Panc1 (cell line): ENCODE results near the gene KIAA1217. TPM values are rescaled to one million over a fixed set of nuclear protein-coding genes. Genes with fewer than 3 reads are reported as not detected.

Source experiments
- ATAC-seq: fragments of 200-7000 bp; cut with Tn5 transposase; 2 replicates; pipeline ENCODE4 v1.9.1; 2020; ENCODE audit warnings: mild to moderate bottlenecking, moderate library complexity
- BruUV-seq: library from RNA; stranded (reverse); fragments of 400-500 nt; replicated peaks from 2 replicates; lab custom pipeline; 2021; lab: Mats Ljungman, UMichigan
- CTCF ChIA-PET: fragments of 300-600 bp; sonication (Branson Sonifier 250); formaldehyde crosslinking; loops from one replicate; lab custom pipeline; 2022; ENCODE audit warnings: antibody characterized with exemption; lab: Charles Lee
- POLR2A ChIA-PET: fragments of 300-600 bp; sonication (Branson Sonifier 250); formaldehyde crosslinking; loops from one replicate; lab custom pipeline; 2022; ENCODE audit warnings: antibody characterized with exemption; lab: Charles Lee
- DNase-seq: peaks from one replicate; pipeline ENCODE4 v3.0.0-alpha.2; 2010; ENCODE audit warnings: low read depth, low spot score
- H3K27ac ChIP-seq: 2 replicates; pipeline ENCODE4 v1.5.1; 2011; ENCODE audit warnings: mild to moderate bottlenecking, low read length, inconsistent platforms
- H3K27me3 ChIP-seq: fragments of 200-500 bp; sonication (Bioruptor generic); 2 replicates; pipeline ENCODE4 v1.6.0; 2014; ENCODE audit warnings: low read length, inconsistent platforms; ENCODE audit not compliant: control insufficient read depth, insufficient read depth
- H3K36me3 ChIP-seq: fragments of 200-500 bp; sonication (Bioruptor generic); 2 replicates; pipeline ENCODE4 v1.5.1; 2014; ENCODE audit warnings: inconsistent platforms, mild to moderate bottlenecking, low read length, moderate library complexity; ENCODE audit not compliant: control insufficient read depth, insufficient read depth
- H3K4me1 ChIP-seq: 2 replicates; pipeline ENCODE4 v1.5.1; 2011; ENCODE audit warnings: inconsistent platforms, mild to moderate bottlenecking, low read length, moderate library complexity; ENCODE audit not compliant: control insufficient read depth, insufficient read depth
- H3K4me3 ChIP-seq, 2 experiments: 2 replicates each; pipeline ENCODE4 v1.5.1; 2011 to 2012; ENCODE audit warnings: low read depth in 2 of 2, low read length in 2 of 2, mild to moderate bottlenecking in 2 of 2, inconsistent platforms in 1 of 2, moderate library complexity in 1 of 2
- H3K9me3 ChIP-seq: fragments of 200-500 bp; sonication (Bioruptor generic); 2 replicates; pipeline ENCODE4 v1.5.1; 2014; ENCODE audit warnings: low read depth, mild to moderate bottlenecking, inconsistent platforms, low read length, moderate library complexity; ENCODE audit not compliant: control insufficient read depth, insufficient read depth
- POLR2AphosphoS5 ChIP-seq: IDR thresholded peaks from 2 replicates; pipeline ENCODE4 v1.6.1; 2012; ENCODE audit warnings: mild to moderate bottlenecking, low read depth, low read length, moderate library complexity
- SIN3A ChIP-seq: IDR thresholded peaks from 2 replicates; pipeline ENCODE4 v1.6.1; 2012; ENCODE audit warnings: low read depth, mild to moderate bottlenecking, low read length, moderate library complexity, borderline replicate concordance; ENCODE audit not compliant: insufficient read depth
- TCF7L2 ChIP-seq: IDR thresholded peaks from 2 replicates; pipeline ENCODE4 v1.6.1; 2011; ENCODE audit warnings: mild to moderate bottlenecking, low read depth, low read length, inconsistent platforms
- in situ Hi-C: cut with HindIII; loops from 2 replicates; pipeline ENCODE4 v1.10.0; 2016; ENCODE audit warnings: low sequenced_read_pairs, low pct_unique_long_range_greater_than_20kb
- intact Hi-C: fragments of 100-400 bp; cut with micrococcal nuclease; formaldehyde crosslinking; loops from one replicate; pipeline ENCODE4 v1.10.0; 2022; ENCODE audit not compliant: unreplicated experiment
- total RNA-seq: library from RNA; stranded (reverse); gene quantifications from one replicate; pipeline ENCODE4 v1.2.1, GENCODE V29; 2021; ENCODE audit not compliant: unreplicated experiment
- TF ChIP-seq, protein P1 (sequence below), 2 experiments: IDR thresholded peaks; 2 replicates each; pipeline ENCODE4 v1.6.1; 2011 to 2012; ENCODE audit warnings: low read depth in 2 of 2, control low read depth in 1 of 2, low read length in 1 of 2, mild to moderate bottlenecking in 1 of 2, moderate library complexity in 1 of 2; ENCODE audit not compliant: insufficient read depth in 1 of 2
- TF ChIP-seq, protein P2 (sequence below): fragments of 450-650 bp; IDR thresholded peaks from 2 replicates; pipeline ENCODE4 v1.5.1; 2017; ENCODE audit warnings: mild to moderate bottlenecking

The KIAA1217 gene
- total RNA-seq, 1 experiment from 2014 or later: 11.6 TPM

DNA sequence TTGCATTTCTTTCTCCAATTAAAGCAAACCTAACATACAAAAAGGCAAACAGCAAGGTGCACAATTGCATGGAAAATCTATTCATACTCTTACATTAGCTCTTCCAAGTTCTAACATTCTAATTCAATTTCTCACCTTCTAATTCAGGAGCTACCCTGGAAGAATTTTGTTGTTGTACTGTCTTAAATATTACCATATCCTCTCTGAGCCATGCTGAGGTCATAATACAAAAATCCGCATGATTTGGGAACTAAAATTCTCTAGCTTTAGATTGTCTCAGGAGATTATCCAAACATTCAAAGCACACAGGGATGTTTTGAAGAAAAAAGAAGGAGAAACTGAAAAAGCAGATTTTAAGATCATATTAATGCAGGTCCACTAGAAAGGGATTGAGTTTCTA lies 229.9 kb downstream of the KIAA1217 start:
- Histone ChIP-seq H3K4me3 (no peak overlapping the region), H3K27ac (no peak overlapping the region), H3K4me1 (no peaks in the 10 kb centered on the region), H3K27me3 (no peaks in the 10 kb centered on the region), H3K36me3 (no peaks in the 10 kb centered on the region), H3K9me3 (no peaks in the 10 kb centered on the region)
- POLR2A ChIA-PET: no interaction called here
- no TSS peak for BruUV-seq
- no peak for TF ChIP-seq SIN3A
- TF ChIP-seq, protein P1, sequence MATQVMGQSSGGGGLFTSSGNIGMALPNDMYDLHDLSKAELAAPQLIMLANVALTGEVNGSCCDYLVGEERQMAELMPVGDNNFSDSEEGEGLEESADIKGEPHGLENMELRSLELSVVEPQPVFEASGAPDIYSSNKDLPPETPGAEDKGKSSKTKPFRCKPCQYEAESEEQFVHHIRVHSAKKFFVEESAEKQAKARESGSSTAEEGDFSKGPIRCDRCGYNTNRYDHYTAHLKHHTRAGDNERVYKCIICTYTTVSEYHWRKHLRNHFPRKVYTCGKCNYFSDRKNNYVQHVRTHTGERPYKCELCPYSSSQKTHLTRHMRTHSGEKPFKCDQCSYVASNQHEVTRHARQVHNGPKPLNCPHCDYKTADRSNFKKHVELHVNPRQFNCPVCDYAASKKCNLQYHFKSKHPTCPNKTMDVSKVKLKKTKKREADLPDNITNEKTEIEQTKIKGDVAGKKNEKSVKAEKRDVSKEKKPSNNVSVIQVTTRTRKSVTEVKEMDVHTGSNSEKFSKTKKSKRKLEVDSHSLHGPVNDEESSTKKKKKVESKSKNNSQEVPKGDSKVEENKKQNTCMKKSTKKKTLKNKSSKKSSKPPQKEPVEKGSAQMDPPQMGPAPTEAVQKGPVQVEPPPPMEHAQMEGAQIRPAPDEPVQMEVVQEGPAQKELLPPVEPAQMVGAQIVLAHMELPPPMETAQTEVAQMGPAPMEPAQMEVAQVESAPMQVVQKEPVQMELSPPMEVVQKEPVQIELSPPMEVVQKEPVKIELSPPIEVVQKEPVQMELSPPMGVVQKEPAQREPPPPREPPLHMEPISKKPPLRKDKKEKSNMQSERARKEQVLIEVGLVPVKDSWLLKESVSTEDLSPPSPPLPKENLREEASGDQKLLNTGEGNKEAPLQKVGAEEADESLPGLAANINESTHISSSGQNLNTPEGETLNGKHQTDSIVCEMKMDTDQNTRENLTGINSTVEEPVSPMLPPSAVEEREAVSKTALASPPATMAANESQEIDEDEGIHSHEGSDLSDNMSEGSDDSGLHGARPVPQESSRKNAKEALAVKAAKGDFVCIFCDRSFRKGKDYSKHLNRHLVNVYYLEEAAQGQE (IDR thresholded peaks at IDR 0.05; ENCODE audit: insufficient read depth in 1 of 2, low read depth in 2 of 2, low read length in 1 of 2): no peak
- no peak for TF ChIP-seq TCF7L2
- no peak for TF ChIP-seq POLR2AphosphoS5
- TF ChIP-seq, protein P2, sequence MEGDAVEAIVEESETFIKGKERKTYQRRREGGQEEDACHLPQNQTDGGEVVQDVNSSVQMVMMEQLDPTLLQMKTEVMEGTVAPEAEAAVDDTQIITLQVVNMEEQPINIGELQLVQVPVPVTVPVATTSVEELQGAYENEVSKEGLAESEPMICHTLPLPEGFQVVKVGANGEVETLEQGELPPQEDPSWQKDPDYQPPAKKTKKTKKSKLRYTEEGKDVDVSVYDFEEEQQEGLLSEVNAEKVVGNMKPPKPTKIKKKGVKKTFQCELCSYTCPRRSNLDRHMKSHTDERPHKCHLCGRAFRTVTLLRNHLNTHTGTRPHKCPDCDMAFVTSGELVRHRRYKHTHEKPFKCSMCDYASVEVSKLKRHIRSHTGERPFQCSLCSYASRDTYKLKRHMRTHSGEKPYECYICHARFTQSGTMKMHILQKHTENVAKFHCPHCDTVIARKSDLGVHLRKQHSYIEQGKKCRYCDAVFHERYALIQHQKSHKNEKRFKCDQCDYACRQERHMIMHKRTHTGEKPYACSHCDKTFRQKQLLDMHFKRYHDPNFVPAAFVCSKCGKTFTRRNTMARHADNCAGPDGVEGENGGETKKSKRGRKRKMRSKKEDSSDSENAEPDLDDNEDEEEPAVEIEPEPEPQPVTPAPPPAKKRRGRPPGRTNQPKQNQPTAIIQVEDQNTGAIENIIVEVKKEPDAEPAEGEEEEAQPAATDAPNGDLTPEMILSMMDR: no peak
- intact Hi-C loops: no loop called here
- in situ Hi-C loops: no loop called here
- ATAC-seq (no peak), DNase-seq (no peak)
- CTCF ChIA-PET: no interaction called here

DNA sequence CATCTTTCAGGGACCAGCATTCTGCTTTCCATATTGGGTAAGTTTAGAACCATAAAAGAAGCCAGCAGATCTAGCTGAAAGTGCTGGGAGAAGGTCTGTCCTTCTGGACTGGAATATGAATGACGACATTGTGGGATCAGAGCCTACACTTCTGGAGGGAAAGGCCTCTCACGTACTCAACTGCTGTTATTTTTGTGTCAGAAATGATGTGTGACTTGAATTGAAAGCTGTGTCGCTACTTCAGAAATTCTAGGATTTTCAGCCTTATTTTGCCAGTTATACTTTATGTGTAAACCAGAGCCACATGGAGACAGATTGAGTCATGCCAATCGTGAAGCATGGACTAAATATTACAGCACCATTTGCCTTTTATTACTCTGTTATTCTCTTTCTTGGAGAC lies 231.0 kb downstream of the KIAA1217 start:
- in situ Hi-C loops (no loop called here), intact Hi-C loops (no loop called here)
- Histone ChIP-seq H3K27me3 (no peaks in the 10 kb centered on the region), H3K9me3 (no peaks in the 10 kb centered on the region), H3K27ac (no peak overlapping the region), H3K4me3 (no peak overlapping the region), H3K36me3 (no peaks in the 10 kb centered on the region), H3K4me1 (no peaks in the 10 kb centered on the region)
- DNase-seq (no peak), ATAC-seq (no peak)
- POLR2A ChIA-PET: no interaction called here
- CTCF ChIA-PET: no interaction called here
- BruUV-seq: no TSS peak
- TF ChIP-seq POLR2AphosphoS5: no peak
- TF ChIP-seq TCF7L2: no peak
- no peak for TF ChIP-seq SIN3A
- TF ChIP-seq, protein P2: no peak
- TF ChIP-seq, protein P1 (IDR thresholded peaks at IDR 0.05; ENCODE audit: insufficient read depth in 1 of 2, low read depth in 2 of 2, low read length in 1 of 2): no peak
